ENCODE measurements around the gene TMEM186. TPM values are rescaled to one million over a fixed set of nuclear protein-coding genes. Genes with fewer than 3 reads are reported as not detected.

TMEM186 gene
- total and polyA plus RNA-seq, 9 of the 15 experiments (the other 6 are each of a cell fraction or from before 2014, with no cell fraction given): 10.1 to 33.4 (median 16.4) TPM

- no peak for TF ChIP-seq CBX5 (IDR thresholded peaks at IDR 0.05; ENCODE audit: borderline replicate concordance, low read depth)
Observed at GRCh38 chr16:8808613-8809353, 11.3 kb upstream of the TMEM186 start (continued).

- H3K4me2 ChIP-seq (ENCODE audit: insufficient read depth, low read length): no peak overlapping the region
- H3K4me3 ChIP-seq: no peak overlapping the region
- no peaks in the 10 kb centered on the region for H3K27me3 ChIP-seq (ENCODE audit: control insufficient read depth in 2 of 2, insufficient read depth in 2 of 2, low read length in 2 of 2)
- ATAC-seq: no peak
- in situ Hi-C loops (cut with MboI): no loop called here
- ChIA-PET CTCF (ENCODE audit: low intra/inter-chr PET ratio) (no interaction called here), POLR2A (no interaction called here)
- H4K20me1 ChIP-seq (replicated peaks; ENCODE audit: control insufficient read depth, insufficient read depth, low read length): no peaks in the 10 kb centered on the region; the same call in 1 of the 2 replicates
- no peak for FAIRE-seq
- DNase-seq (ENCODE audit: extremely low read depth in 1 of 4, low spot score in 3 of 4): no peak
- no peak overlapping the region for H3K27ac ChIP-seq (ENCODE audit: extremely low read depth, low read depth, low read length)
- H3K79me2 ChIP-seq (ENCODE audit: control insufficient read depth, insufficient read depth, low read length): peaks cover 13% of the 10 kb centered on the region
- H3K9me3 ChIP-seq (replicated peaks; ENCODE audit: control insufficient read depth, insufficient read depth, low read depth, low read length): no peaks in the 10 kb centered on the region
- peaks cover 99% of the 10 kb centered on the region for H3K36me3 ChIP-seq (ENCODE audit: control insufficient read depth, insufficient read depth, low read length)
- no peak overlapping the region for H3K9ac ChIP-seq (ENCODE audit: insufficient read depth in 1 of 2, low read depth in 2 of 2, low read length in 2 of 2)
- 94% methylated on average over 3 of the region's 3 CpGs for WGBS (ENCODE audit: insufficient coverage, low coverage, missing lambda C conversion rate)
- no TSS peak for BruUV-seq (replicated peaks)
- H3K9me1 ChIP-seq (ENCODE audit: control insufficient read depth, insufficient read depth, low read length): no peaks in the 10 kb centered on the region
- H2AFZ ChIP-seq (ENCODE audit: low read depth, low read length): no peak overlapping the region
- intact Hi-C loops (cut with micrococcal nuclease): no loop called here
- no peaks in the 10 kb centered on the region; a peak in 1 of 5 replicates for H3K4me1 ChIP-seq (replicated peaks in 1 of 2; ENCODE audit: control insufficient read depth in 2 of 2, insufficient read depth in 2 of 2, low read length in 2 of 2)
- TF ChIP-seq NFIX (CRISPR knock-in tag; IDR thresholded peaks at IDR 0.05; ENCODE audit: low read depth) (no peak), ZNF282 (CRISPR knock-in tag; IDR thresholded peaks at IDR 0.05) (no peak), ETV1 (tag; conservative IDR thresholded peaks at IDR 0.05; ENCODE audit: low read depth) (no peak), POLR2G (IDR thresholded peaks at IDR 0.05; ENCODE audit: low read depth, low read length) (no peak), PRPF4 (IDR thresholded peaks at IDR 0.05; ENCODE audit: insufficient read depth, low read depth, low read length, poor library complexity, severe bottlenecking) (no peak), RERE (CRISPR knock-in tag; IDR thresholded peaks at IDR 0.05; ENCODE audit: borderline replicate concordance) (no peak), NCOA2 (IDR thresholded peaks at IDR 0.05; ENCODE audit: partially characterized antibody in 2 of 2) (no peak), SIX5 (IDR thresholded peaks at IDR 0.05; ENCODE audit: borderline replicate concordance in 1 of 2, insufficient read depth in 1 of 2, low read depth in 1 of 2, low read length in 2 of 2) (no peak), HCFC1 (IDR thresholded peaks at IDR 0.05; ENCODE audit: low read depth, low read length) (no peak), ELK3 (CRISPR knock-in tag; IDR thresholded peaks at IDR 0.05) (no peak), MCM7 (IDR thresholded peaks at IDR 0.05) (no peak), FIP1L1 (IDR thresholded peaks at IDR 0.05; ENCODE audit: low read depth, low read length, poor library complexity, severe bottlenecking) (no peak), RCOR1 (IDR thresholded peaks at IDR 0.05; ENCODE audit: borderline replicate concordance in 1 of 2, low read depth in 2 of 2, low read length in 2 of 2) (no peak)
Observed at GRCh38 chr16:8808009-8808408, 10.6 kb upstream of the TMEM186 start.

All from K562 (cell line).